Prostate gland (tissue), 2 donors: Measurements from ENCODE around the gene ECHS1.

Experiments
- POLR2A ChIP-seq: fragments of 450-650 bp; IDR thresholded peaks from one replicate; pipeline ENCODE4 v1.6.1; 2016; ENCODE audit warnings: antibody characterized with exemption, mild to moderate bottlenecking
- TF ChIP-seq, protein P1 (sequence below), 4 experiments: fragments of 200-600 bp in 2 of 4; fragments of 450-650 bp in 2 of 4; sonication (generic) in 2 of 4; IDR thresholded peaks; 1 replicate in 3 of 4; 2 replicates in 1 of 4; pipeline ENCODE4 v1.5.1; 2016 to 2019; ENCODE audit warnings: antibody characterized with exemption in 4 of 4, mild to moderate bottlenecking in 2 of 4, moderate library complexity in 2 of 4

DNA sequence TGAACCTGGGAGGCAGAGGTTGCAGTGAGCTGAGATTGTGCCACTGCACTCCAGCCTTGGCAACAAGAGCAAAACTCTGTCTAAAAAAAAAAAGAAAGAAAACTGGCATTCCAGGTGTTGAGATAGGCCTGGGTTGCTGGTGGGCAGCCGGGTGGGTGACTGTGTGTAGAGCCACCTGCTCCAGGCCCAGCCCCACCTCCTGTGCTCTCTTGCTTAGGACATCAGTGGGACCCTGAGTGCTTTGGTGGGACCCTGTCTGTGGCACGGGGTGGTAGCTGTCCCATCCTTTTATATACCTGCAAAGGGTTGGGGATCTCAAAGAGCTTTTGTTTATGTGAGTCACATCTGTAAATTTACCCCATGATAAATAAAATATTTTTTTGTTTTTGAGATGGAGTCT, 12.1 kb upstream of the ECHS1 start:
- TF ChIP-seq, protein P1, sequence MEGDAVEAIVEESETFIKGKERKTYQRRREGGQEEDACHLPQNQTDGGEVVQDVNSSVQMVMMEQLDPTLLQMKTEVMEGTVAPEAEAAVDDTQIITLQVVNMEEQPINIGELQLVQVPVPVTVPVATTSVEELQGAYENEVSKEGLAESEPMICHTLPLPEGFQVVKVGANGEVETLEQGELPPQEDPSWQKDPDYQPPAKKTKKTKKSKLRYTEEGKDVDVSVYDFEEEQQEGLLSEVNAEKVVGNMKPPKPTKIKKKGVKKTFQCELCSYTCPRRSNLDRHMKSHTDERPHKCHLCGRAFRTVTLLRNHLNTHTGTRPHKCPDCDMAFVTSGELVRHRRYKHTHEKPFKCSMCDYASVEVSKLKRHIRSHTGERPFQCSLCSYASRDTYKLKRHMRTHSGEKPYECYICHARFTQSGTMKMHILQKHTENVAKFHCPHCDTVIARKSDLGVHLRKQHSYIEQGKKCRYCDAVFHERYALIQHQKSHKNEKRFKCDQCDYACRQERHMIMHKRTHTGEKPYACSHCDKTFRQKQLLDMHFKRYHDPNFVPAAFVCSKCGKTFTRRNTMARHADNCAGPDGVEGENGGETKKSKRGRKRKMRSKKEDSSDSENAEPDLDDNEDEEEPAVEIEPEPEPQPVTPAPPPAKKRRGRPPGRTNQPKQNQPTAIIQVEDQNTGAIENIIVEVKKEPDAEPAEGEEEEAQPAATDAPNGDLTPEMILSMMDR (IDR thresholded peaks at IDR 0.05): no peak
- TF ChIP-seq POLR2A: no peak
